ENCODE data around the gene NCAPG2.
"Not testable (repeated sequence)": the region's sequence is repeated elsewhere in the genome, so short reads cannot be mapped to it uniquely, and the experiment has no call there.

The NCAPG2 gene

GRCh38 chr7:158645842-158646241 is 58.8 kb downstream of the NCAPG2 start:
- no peaks in the 10 kb centered on the region for H3K9me3 ChIP-seq (ENCODE audit: control insufficient read depth, insufficient read depth, low read length)
- DNase-seq (ENCODE audit: low read depth, low spot score) = no peak
- peaks cover 12% of the 10 kb centered on the region; the same call in 1 of the 2 replicates for H3K36me3 ChIP-seq (ENCODE audit: control insufficient read depth, insufficient read depth, low read length)
- no peak overlapping the region for H3K4me3 ChIP-seq (ENCODE audit: low read length)
- no peaks in the 10 kb centered on the region for H3K4me1 ChIP-seq (ENCODE audit: control insufficient read depth, insufficient read depth, low read length)
- no peak overlapping the region for H3K27ac ChIP-seq (ENCODE audit: low read length)
- WGBS (ENCODE audit: insufficient coverage, insufficient read length) = no CpG with 5 or more reads among the region's 4 CpGs
- H3K27me3 ChIP-seq (ENCODE audit: control insufficient read depth, insufficient read depth, low read length) = no peaks in the 10 kb centered on the region

GRCh38 chr7:158642149-158642548 is 62.5 kb downstream of the NCAPG2 start:
- peaks cover 14% of the 10 kb centered on the region; the same call in 1 of the 2 replicates for H3K36me3 ChIP-seq (ENCODE audit: control insufficient read depth, insufficient read depth, low read length)
- no peaks in the 10 kb centered on the region for H3K9me3 ChIP-seq (ENCODE audit: control insufficient read depth, insufficient read depth, low read length)
- DNase-seq (ENCODE audit: low read depth, low spot score) = no peak
- H3K4me3 ChIP-seq (ENCODE audit: low read length) = no peak overlapping the region
- no peaks in the 10 kb centered on the region for H3K27me3 ChIP-seq (ENCODE audit: control insufficient read depth, insufficient read depth, low read length)
- no CpG with 5 or more reads among the region's 4 CpGs for WGBS (ENCODE audit: insufficient coverage, insufficient read length)
- H3K4me1 ChIP-seq (ENCODE audit: control insufficient read depth, insufficient read depth, low read length) = no peaks in the 10 kb centered on the region
- H3K27ac ChIP-seq (ENCODE audit: low read length) = no peak overlapping the region

GRCh38 chr7:158638001-158638400 is 66.6 kb downstream of the NCAPG2 start:
- no peak for DNase-seq (ENCODE audit: low read depth, low spot score)
- WGBS (ENCODE audit: insufficient coverage, insufficient read length) = no CpG with 5 or more reads among the region's 7 CpGs
- H3K4me1 ChIP-seq (ENCODE audit: control insufficient read depth, insufficient read depth, low read length) = no peaks in the 10 kb centered on the region

GRCh38 chr7:158633055-158633956 is 71.3 kb downstream of the NCAPG2 start:
- H3K4me1 ChIP-seq (ENCODE audit: control insufficient read depth, insufficient read depth, low read length) = no peaks in the 10 kb centered on the region
- WGBS (ENCODE audit: insufficient coverage, insufficient read length) = no CpG with 5 or more reads among the region's 11 CpGs
- no peaks in the 10 kb centered on the region for H3K9me3 ChIP-seq (ENCODE audit: control insufficient read depth, insufficient read depth, low read length)
- H3K4me3 ChIP-seq (ENCODE audit: low read length) = no peak overlapping the region
- H3K27ac ChIP-seq (ENCODE audit: low read length) = no peak overlapping the region
- no peak for DNase-seq (ENCODE audit: low read depth, low spot score)
- H3K27me3 ChIP-seq (ENCODE audit: control insufficient read depth, insufficient read depth, low read length) = no peaks in the 10 kb centered on the region
- peaks cover 7% of the 10 kb centered on the region; the same call in 1 of the 2 replicates for H3K36me3 ChIP-seq (ENCODE audit: control insufficient read depth, insufficient read depth, low read length)

More at GRCh38 chr7:158638001-158638400, 66.6 kb downstream of the NCAPG2 start:
- Histone ChIP-seq H3K36me3 (ENCODE audit: control insufficient read depth, insufficient read depth, low read length) (peaks cover 5% of the 10 kb centered on the region; the same call in 1 of the 2 replicates), H3K4me3 (ENCODE audit: low read length) (no peak overlapping the region), H3K27ac (ENCODE audit: low read length) (no peak overlapping the region), H3K27me3 (ENCODE audit: control insufficient read depth, insufficient read depth, low read length) (no peaks in the 10 kb centered on the region), H3K9me3 (ENCODE audit: control insufficient read depth, insufficient read depth, low read length) (no peaks in the 10 kb centered on the region)

GRCh38 chr7:158631574-158632195 is 72.9 kb downstream of the NCAPG2 start:
- no peak overlapping the region for H3K4me3 ChIP-seq (ENCODE audit: low read length)
- no peaks in the 10 kb centered on the region for H3K27me3 ChIP-seq (ENCODE audit: control insufficient read depth, insufficient read depth, low read length)
- WGBS (ENCODE audit: insufficient coverage, insufficient read length) = no CpG with 5 or more reads among the region's 3 CpGs
- H3K4me1 ChIP-seq (ENCODE audit: control insufficient read depth, insufficient read depth, low read length) = no peaks in the 10 kb centered on the region
- H3K27ac ChIP-seq (ENCODE audit: low read length) = no peak overlapping the region
- no peak for DNase-seq (ENCODE audit: low read depth, low spot score)
- no peaks in the 10 kb centered on the region for H3K9me3 ChIP-seq (ENCODE audit: control insufficient read depth, insufficient read depth, low read length)
- peaks cover 3% of the 10 kb centered on the region; the same call in 1 of the 2 replicates for H3K36me3 ChIP-seq (ENCODE audit: control insufficient read depth, insufficient read depth, low read length)

GRCh38 chr7:158626289-158626688 is 78.3 kb downstream of the NCAPG2 start:
- H3K9me3 ChIP-seq (ENCODE audit: control insufficient read depth, insufficient read depth, low read length); DNase-seq (ENCODE audit: low read depth, low spot score); H3K36me3 ChIP-seq (ENCODE audit: control insufficient read depth, insufficient read depth, low read length); H3K27ac ChIP-seq (ENCODE audit: low read length); H3K4me3 ChIP-seq (ENCODE audit: low read length); H3K27me3 ChIP-seq (ENCODE audit: control insufficient read depth, insufficient read depth, low read length); H3K4me1 ChIP-seq (ENCODE audit: control insufficient read depth, insufficient read depth, low read length): not testable (repeated sequence)
- no CpG with 5 or more reads among the region's 8 CpGs for WGBS (ENCODE audit: insufficient coverage, insufficient read length)

GRCh38 chr7:158623241-158623640 is 81.4 kb downstream of the NCAPG2 start:
- H3K36me3 ChIP-seq (ENCODE audit: control insufficient read depth, insufficient read depth, low read length) = no peaks in the 10 kb centered on the region
- no peak overlapping the region for H3K4me3 ChIP-seq (ENCODE audit: low read length)
- no peaks in the 10 kb centered on the region for H3K9me3 ChIP-seq (ENCODE audit: control insufficient read depth, insufficient read depth, low read length)
- H3K4me1 ChIP-seq (ENCODE audit: control insufficient read depth, insufficient read depth, low read length) = no peaks in the 10 kb centered on the region
- H3K27me3 ChIP-seq (ENCODE audit: control insufficient read depth, insufficient read depth, low read length) = no peaks in the 10 kb centered on the region
- no CpG with 5 or more reads among the region's 13 CpGs for WGBS (ENCODE audit: insufficient coverage, insufficient read length)
- no peak overlapping the region for H3K27ac ChIP-seq (ENCODE audit: low read length)
- no peak for DNase-seq (ENCODE audit: low read depth, low spot score)

- H3K4me1 ChIP-seq (ENCODE audit: control insufficient read depth, insufficient read depth, low read length) = peaks cover 2% of the 10 kb centered on the region; the same call in 1 of the 2 replicates
Measured at GRCh38 chr7:158620839-158621441, 83.7 kb downstream of the NCAPG2 start.

GRCh38 chr7:158620418-158620817 is 84.2 kb downstream of the NCAPG2 start:
- 100% methylated on average over 1 of the region's 5 CpGs for WGBS (ENCODE audit: insufficient coverage, insufficient read length)
- H3K27ac ChIP-seq (ENCODE audit: low read length) = no peak overlapping the region
- DNase-seq (ENCODE audit: low read depth, low spot score) = no peak
- no peaks in the 10 kb centered on the region for H3K27me3 ChIP-seq (ENCODE audit: control insufficient read depth, insufficient read depth, low read length)
- H3K9me3 ChIP-seq (ENCODE audit: control insufficient read depth, insufficient read depth, low read length) = no peaks in the 10 kb centered on the region
- no peaks in the 10 kb centered on the region for H3K36me3 ChIP-seq (ENCODE audit: control insufficient read depth, insufficient read depth, low read length)
- no peak overlapping the region for H3K4me3 ChIP-seq (ENCODE audit: low read length)
- peaks cover 2% of the 10 kb centered on the region; the same call in 1 of the 2 replicates for H3K4me1 ChIP-seq (ENCODE audit: control insufficient read depth, insufficient read depth, low read length)

More at GRCh38 chr7:158620839-158621441, 83.7 kb downstream of the NCAPG2 start:
- Histone ChIP-seq H3K27ac (ENCODE audit: low read length) (no peak overlapping the region), H3K27me3 (ENCODE audit: control insufficient read depth, insufficient read depth, low read length) (no peaks in the 10 kb centered on the region), H3K9me3 (ENCODE audit: control insufficient read depth, insufficient read depth, low read length) (no peaks in the 10 kb centered on the region), H3K36me3 (ENCODE audit: control insufficient read depth, insufficient read depth, low read length) (no peaks in the 10 kb centered on the region), H3K4me3 (ENCODE audit: low read length) (no peak overlapping the region)
- no peak for DNase-seq (ENCODE audit: low read depth, low spot score)
- WGBS (ENCODE audit: insufficient coverage, insufficient read length) = no CpG with 5 or more reads among the region's 6 CpGs

- Histone ChIP-seq H3K9me3 (ENCODE audit: control insufficient read depth, insufficient read depth, low read length) (no peaks in the 10 kb centered on the region), H3K4me1 (ENCODE audit: control insufficient read depth, insufficient read depth, low read length) (peaks cover 2% of the 10 kb centered on the region; the same call in 1 of the 2 replicates), H3K27ac (ENCODE audit: low read length) (no peak overlapping the region), H3K27me3 (ENCODE audit: control insufficient read depth, insufficient read depth, low read length) (no peaks in the 10 kb centered on the region), H3K4me3 (ENCODE audit: low read length) (no peak overlapping the region), H3K36me3 (ENCODE audit: control insufficient read depth, insufficient read depth, low read length) (no peaks in the 10 kb centered on the region)
- no CpG with 5 or more reads among the region's 4 CpGs for WGBS (ENCODE audit: insufficient coverage, insufficient read length)
- no peak for DNase-seq (ENCODE audit: low read depth, low spot score)
Measured at GRCh38 chr7:158618745-158619140, 85.9 kb downstream of the NCAPG2 start.

All from iPS DF 6.9 (cell line).